Type B pancreatic cell (in vitro differentiated cells): ENCODE results near the gene ANXA6. TPM values are rescaled to one million over a fixed set of nuclear protein-coding genes. Genes with fewer than 3 reads are reported as not detected.
A peak's percentile ranks its signal among the peaks of the same experiment; 100 is the strongest.

Experiments used
- DNase-seq: peaks from one replicate; pipeline ENCODE4 v3.0.0; 2021; ENCODE audit warnings: mixed read lengths; ENCODE audit not compliant: unreplicated experiment; ENCODE audit errors: extremely low spot score
- H3K27ac Mint-ChIP-seq: 2 replicates; pipeline ENCODE4 v1.8.0; 2021; ENCODE audit warnings: mild to moderate bottlenecking, mixed read lengths
- H3K27me3 Mint-ChIP-seq: 2 replicates; pipeline ENCODE4 v1.8.0; 2021; ENCODE audit warnings: mixed read lengths
- H3K36me3 Mint-ChIP-seq: 2 replicates; pipeline ENCODE4 v1.8.0; 2021; ENCODE audit warnings: mixed read lengths
- H3K4me1 Mint-ChIP-seq: one replicate; pipeline ENCODE4 v1.8.0; 2021; ENCODE audit warnings: mixed read lengths; ENCODE audit not compliant: unreplicated experiment
- H3K4me3 Mint-ChIP-seq: 2 replicates; pipeline ENCODE4 v1.8.0; 2021; ENCODE audit warnings: mild to moderate bottlenecking, mixed read lengths
- H3K9me3 Mint-ChIP-seq: 2 replicates; pipeline ENCODE4 v1.8.0; 2021; ENCODE audit warnings: mixed read lengths
- CTCF ChIP-seq: fragments of 200-600 bp; sonication (generic); conservative IDR thresholded peaks from 2 replicates; pipeline ENCODE4 v1.5.0; 2021; ENCODE audit warnings: antibody characterized with exemption, mild to moderate bottlenecking
- total RNA-seq: library from RNA; stranded (reverse); gene quantifications from 2 replicates; pipeline ENCODE4 v1.2.1, GENCODE V29; 2021; ENCODE audit warnings: low replicate concordance

The ANXA6 gene
- total RNA-seq, 1 donor from 2014 or later: 200 TPM

GRCh38 chr5:151094030-151094851 is 63.3 kb downstream of the ANXA6 start:
- TF ChIP-seq CTCF: no peak
- peak overlapping the region; percentile 11 for H3K27ac Mint-ChIP-seq
- no peaks in the 10 kb centered on the region for H3K9me3 Mint-ChIP-seq
- no peak for DNase-seq
- peaks cover 30% of the 10 kb centered on the region for H3K4me1 Mint-ChIP-seq
- H3K27me3 Mint-ChIP-seq: peaks cover 3% of the 10 kb centered on the region
- H3K4me3 Mint-ChIP-seq: peak overlapping the region; percentile 32
- no peaks in the 10 kb centered on the region for H3K36me3 Mint-ChIP-seq

DNA sequence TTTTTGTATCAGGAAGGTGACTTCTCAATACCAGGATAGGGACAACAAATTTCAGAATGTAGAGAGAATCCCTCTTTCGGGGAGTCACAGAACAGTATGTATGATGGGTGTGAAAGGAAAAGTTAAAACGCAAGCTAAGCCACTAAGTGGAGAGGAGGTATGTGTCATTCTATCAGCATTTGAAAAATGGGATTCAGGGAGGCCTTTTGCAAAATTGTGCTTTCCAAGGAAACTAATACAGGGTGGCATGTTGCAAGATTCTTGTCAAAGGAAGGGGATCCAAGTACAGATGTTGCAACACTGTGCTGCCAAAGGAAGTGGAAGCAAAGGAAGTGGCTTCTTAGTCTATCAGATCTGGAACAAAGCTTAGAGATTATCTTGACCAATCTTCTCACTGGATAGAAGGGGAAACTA is 64.1 kb downstream of the ANXA6 start:
- Mint-ChIP-seq H3K4me3 (no peak overlapping the region), H3K36me3 (no peaks in the 10 kb centered on the region), H3K27ac (peak overlapping the region; percentile 11), H3K4me1 (peaks cover 30% of the 10 kb centered on the region), H3K9me3 (no peaks in the 10 kb centered on the region), H3K27me3 (peaks cover 3% of the 10 kb centered on the region)
- no peak for DNase-seq
- TF ChIP-seq CTCF: no peak

DNA sequence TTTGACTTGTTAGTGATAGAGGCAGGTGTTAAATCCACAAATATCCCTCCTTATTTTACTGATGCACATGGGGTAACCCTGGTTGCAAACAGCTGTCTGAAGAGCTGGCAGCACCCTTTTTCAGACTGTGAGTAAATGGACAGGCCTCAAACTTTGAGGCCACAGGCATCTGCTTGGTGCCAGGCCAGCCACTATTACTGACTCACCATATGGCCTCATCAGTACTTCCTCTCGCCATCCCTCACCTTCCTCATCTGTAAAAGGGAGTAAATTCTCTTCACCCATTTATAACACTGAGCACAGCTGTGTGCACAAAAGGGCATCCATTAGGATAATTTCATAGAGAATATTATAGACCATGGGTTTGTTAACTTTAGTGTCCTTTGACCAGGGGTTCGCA is 64.8 kb downstream of the ANXA6 start:
- peaks cover 30% of the 10 kb centered on the region for H3K4me1 Mint-ChIP-seq
- H3K4me3 Mint-ChIP-seq: no peak overlapping the region
- no peaks in the 10 kb centered on the region for H3K36me3 Mint-ChIP-seq
- H3K27me3 Mint-ChIP-seq: peaks cover 3% of the 10 kb centered on the region
- no peaks in the 10 kb centered on the region for H3K9me3 Mint-ChIP-seq
- no peak for DNase-seq
- H3K27ac Mint-ChIP-seq: no peak overlapping the region
- no peak for TF ChIP-seq CTCF

DNA sequence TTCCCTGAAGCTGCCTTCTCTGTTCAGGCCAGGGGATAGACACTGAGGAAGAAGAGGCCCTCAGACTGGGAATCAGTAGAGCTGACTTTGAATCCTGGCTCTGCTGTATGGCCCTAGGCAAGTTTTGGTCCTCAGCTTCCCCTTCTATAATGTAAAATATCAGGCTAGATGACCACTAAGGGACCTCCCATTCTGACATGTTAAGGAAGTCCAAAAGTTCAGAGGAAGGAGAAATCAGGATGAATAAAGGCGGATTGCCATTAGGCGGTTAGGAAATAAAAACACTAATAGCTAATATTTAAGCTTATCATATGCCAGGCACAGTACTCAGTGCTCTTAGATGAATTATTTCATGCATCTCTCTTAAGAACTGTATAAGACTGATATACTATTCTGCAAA is 67.9 kb downstream of the ANXA6 start:
- H3K27me3 Mint-ChIP-seq: peaks cover 3% of the 10 kb centered on the region
- DNase-seq: no peak
- no peak overlapping the region for H3K4me3 Mint-ChIP-seq
- H3K9me3 Mint-ChIP-seq: no peaks in the 10 kb centered on the region
- no peaks in the 10 kb centered on the region for H3K36me3 Mint-ChIP-seq
- no peak for TF ChIP-seq CTCF
- H3K4me1 Mint-ChIP-seq: peaks cover 20% of the 10 kb centered on the region
- H3K27ac Mint-ChIP-seq: no peak overlapping the region

DNA sequence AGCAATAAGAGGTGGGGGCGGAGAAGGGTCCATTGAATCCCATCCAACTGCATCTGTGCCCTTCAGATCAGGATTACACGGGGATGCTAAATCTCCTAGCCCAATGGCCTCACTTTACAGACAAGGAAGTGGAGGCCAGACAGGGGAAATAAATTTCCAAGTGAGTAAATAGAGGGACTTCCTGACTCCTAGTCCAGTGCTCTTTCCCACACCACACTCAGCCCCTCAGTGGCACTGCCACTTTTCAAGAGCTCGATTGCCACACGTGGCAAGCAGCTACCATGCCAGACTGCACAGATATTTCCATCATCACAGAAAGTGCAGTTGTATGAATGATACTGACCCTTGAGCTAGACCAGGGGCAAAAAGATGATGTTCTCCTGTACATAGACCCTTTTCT is 68.6 kb downstream of the ANXA6 start:
- no peak for DNase-seq
- Mint-ChIP-seq H3K36me3 (no peaks in the 10 kb centered on the region), H3K9me3 (no peaks in the 10 kb centered on the region), H3K27me3 (peaks cover 3% of the 10 kb centered on the region), H3K4me3 (no peak overlapping the region), H3K27ac (no peak overlapping the region), H3K4me1 (peaks cover 13% of the 10 kb centered on the region)
- no peak for TF ChIP-seq CTCF
